ENCODE data around the gene EFCAB11.

Gene EFCAB11

DNA sequence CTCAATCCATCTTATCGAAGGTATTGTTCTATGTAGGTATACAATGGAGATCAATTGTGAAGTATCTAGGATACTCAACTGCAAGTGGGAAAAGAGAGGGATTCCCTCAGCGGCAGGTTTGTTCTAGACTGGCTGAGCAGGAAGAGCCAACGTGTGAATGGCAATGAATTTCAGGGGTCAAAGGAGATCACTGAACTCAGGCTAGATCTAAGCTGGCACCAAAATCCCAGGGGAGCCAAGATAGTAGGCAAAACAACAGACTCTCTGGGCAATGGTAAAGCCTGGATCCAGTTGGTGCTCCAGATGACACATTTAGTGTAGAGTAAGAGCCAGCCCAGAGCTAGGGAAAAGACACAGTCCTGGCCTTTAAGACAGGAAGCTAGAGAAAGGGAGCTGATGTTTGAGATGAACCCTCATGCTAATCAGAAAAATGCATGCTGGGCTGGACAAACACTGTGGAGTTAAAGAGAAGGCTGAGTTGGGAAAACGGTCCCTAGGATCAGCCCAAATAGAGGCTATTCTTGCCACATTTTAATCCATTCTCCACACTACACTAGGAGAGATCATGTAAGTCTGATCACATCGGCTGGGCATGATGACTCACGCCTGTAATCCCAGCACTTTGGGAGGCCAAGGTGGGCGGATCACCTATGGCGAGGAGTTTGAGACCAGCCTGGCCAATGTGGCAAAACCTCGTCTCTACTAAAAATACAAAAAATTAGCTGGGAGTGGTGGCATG is 45.6 kb downstream of the EFCAB11 start:
- Mint-ChIP-seq H3K27me3 (ENCODE audit: low read depth, poor library complexity) (peaks cover 4% of the 10 kb centered on the region), H3K27ac (no peak overlapping the region), H3K36me3 (ENCODE audit: low read depth) (peaks cover 13% of the 10 kb centered on the region), H3K4me1 (peaks cover 28% of the 10 kb centered on the region), H3K9me3 (no peaks in the 10 kb centered on the region), H3K4me3 (no peak overlapping the region)
- DNase-seq: no peak
- TF ChIP-seq, protein P1, sequence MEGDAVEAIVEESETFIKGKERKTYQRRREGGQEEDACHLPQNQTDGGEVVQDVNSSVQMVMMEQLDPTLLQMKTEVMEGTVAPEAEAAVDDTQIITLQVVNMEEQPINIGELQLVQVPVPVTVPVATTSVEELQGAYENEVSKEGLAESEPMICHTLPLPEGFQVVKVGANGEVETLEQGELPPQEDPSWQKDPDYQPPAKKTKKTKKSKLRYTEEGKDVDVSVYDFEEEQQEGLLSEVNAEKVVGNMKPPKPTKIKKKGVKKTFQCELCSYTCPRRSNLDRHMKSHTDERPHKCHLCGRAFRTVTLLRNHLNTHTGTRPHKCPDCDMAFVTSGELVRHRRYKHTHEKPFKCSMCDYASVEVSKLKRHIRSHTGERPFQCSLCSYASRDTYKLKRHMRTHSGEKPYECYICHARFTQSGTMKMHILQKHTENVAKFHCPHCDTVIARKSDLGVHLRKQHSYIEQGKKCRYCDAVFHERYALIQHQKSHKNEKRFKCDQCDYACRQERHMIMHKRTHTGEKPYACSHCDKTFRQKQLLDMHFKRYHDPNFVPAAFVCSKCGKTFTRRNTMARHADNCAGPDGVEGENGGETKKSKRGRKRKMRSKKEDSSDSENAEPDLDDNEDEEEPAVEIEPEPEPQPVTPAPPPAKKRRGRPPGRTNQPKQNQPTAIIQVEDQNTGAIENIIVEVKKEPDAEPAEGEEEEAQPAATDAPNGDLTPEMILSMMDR (IDR thresholded peaks at IDR 0.05): no peak

GRCh38 chr14:89907655-89908054 is 46.9 kb downstream of the EFCAB11 start:
- Mint-ChIP-seq H3K27ac (no peak overlapping the region), H3K4me3 (no peak overlapping the region), H3K27me3 (ENCODE audit: low read depth, poor library complexity) (peaks cover 3% of the 10 kb centered on the region), H3K36me3 (ENCODE audit: low read depth) (peaks cover 13% of the 10 kb centered on the region), H3K9me3 (no peaks in the 10 kb centered on the region), H3K4me1 (peaks cover 27% of the 10 kb centered on the region)
- TF ChIP-seq, protein P1 (IDR thresholded peaks at IDR 0.05): no peak
- no peak for DNase-seq

GRCh38 chr14:89906000-89906399 is 48.5 kb downstream of the EFCAB11 start:
- H3K27ac Mint-ChIP-seq: no peak overlapping the region
- H3K9me3 Mint-ChIP-seq: no peaks in the 10 kb centered on the region

DNA sequence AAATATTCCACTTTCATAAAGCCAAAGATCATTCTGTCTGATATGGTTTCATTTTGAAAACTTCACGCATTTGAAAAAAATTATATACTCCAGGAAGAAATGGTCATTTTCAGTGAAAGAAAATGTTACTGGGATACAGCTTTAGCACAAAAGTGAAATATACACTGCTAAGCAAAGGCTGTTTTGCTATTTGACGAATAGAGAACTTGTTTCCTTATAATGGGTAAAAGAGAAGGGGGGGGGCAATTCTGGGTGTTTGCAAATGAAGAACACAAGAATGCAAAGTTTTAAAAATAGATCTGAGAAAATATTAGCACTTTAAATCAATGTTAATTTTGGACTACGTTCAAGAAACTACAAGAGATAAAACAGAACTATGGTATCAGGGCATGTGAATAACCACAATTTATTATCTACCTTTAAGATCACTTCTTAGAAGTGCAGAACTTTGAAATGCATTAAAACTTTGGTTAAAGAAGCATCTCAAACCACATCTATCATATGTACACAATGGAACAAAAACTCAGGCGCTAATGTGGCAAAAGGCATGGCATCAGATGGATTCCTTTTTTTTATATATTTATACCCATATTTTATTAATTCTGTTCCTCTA is 51.1 kb downstream of the EFCAB11 start:
- Mint-ChIP-seq H3K27ac (no peak overlapping the region), H3K9me3 (no peaks in the 10 kb centered on the region), H3K36me3 (ENCODE audit: low read depth) (peaks cover 7% of the 10 kb centered on the region), H3K4me3 (no peak overlapping the region), H3K27me3 (ENCODE audit: low read depth, poor library complexity) (peaks cover 3% of the 10 kb centered on the region), H3K4me1 (no peaks in the 10 kb centered on the region)
- no peak for DNase-seq
- TF ChIP-seq, protein P1 (IDR thresholded peaks at IDR 0.05): no peak

More at GRCh38 chr14:89906000-89906399, 48.5 kb downstream of the EFCAB11 start:
- no peak for DNase-seq
- no peak overlapping the region for H3K4me3 Mint-ChIP-seq
- peaks cover 14% of the 10 kb centered on the region for H3K4me1 Mint-ChIP-seq
- H3K36me3 Mint-ChIP-seq (ENCODE audit: low read depth): peaks cover 13% of the 10 kb centered on the region
- peaks cover 3% of the 10 kb centered on the region for H3K27me3 Mint-ChIP-seq (ENCODE audit: low read depth, poor library complexity)
- TF ChIP-seq, protein P1 (IDR thresholded peaks at IDR 0.05): no peak

GRCh38 chr14:89902881-89903280 is 51.6 kb downstream of the EFCAB11 start:
- DNase-seq: no peak
- no peak overlapping the region for H3K4me3 Mint-ChIP-seq
- H3K27me3 Mint-ChIP-seq (ENCODE audit: low read depth, poor library complexity): peaks cover 3% of the 10 kb centered on the region
- H3K36me3 Mint-ChIP-seq (ENCODE audit: low read depth): peaks cover 7% of the 10 kb centered on the region
- H3K4me1 Mint-ChIP-seq: no peaks in the 10 kb centered on the region
- TF ChIP-seq, protein P1 (IDR thresholded peaks at IDR 0.05): no peak
- H3K27ac Mint-ChIP-seq: no peak overlapping the region
- no peaks in the 10 kb centered on the region for H3K9me3 Mint-ChIP-seq
